ENCODE data around the gene PRKN. TPM values are rescaled to one million over a fixed set of nuclear protein-coding genes. Genes with fewer than 3 reads are reported as not detected.

Gene PRKN
- polyA plus RNA-seq, 3 donors = 8.1 to 15.1 (median 11.4) TPM

- DNase-seq (ENCODE audit: extremely low read depth in 1 of 11, low read depth in 9 of 11, low spot score in 4 of 11) = no peak
Observed at GRCh38 chr6:162373192-162373591, 354.4 kb downstream of the PRKN start.

DNA sequence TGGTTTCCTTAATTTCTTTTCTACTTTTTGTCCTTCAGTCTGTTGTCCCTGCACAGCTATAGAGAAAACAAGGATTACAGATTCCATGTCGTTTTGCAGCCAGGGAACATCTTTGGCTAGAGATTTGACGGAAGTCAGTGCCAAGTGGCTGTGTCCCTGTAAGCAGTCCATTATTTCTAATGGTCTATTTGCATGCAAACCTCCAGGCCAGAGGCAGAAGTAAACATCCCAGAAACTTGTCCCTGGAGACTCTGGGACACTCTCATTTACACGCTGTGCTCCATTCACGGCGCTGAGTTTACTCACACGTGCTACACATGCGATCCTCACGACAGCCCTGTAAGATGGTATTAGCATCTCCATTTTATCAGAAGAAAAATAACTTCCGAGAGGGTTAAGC is 355.5 kb downstream of the PRKN start:
- DNase-seq (ENCODE audit: extremely low read depth in 1 of 11, low read depth in 9 of 11, low spot score in 4 of 11) = no peak

GRCh38 chr6:162371121-162371520 is 356.4 kb downstream of the PRKN start:
- no peak for DNase-seq (ENCODE audit: extremely low read depth in 1 of 11, low read depth in 9 of 11, low spot score in 4 of 11)

DNA sequence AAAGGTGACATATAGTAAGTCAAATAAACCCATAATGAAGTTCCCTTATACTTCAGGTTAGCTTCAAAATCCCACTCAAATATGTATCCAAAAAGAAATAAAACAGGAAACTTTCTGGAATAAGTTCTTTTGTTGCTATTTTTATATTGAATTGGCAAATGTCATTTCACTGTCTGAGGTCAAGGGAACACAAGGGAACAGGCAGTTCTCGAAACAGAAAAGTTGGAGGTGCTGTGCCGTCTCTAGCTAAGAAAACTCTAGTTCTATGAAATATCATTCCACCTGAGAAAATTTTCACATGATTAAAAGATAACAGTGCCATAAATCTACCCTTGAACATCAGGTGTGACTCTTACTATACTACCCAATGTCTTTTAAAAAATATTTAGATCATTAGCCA is 358.5 kb downstream of the PRKN start:
- DNase-seq (ENCODE audit: extremely low read depth in 1 of 11, low read depth in 9 of 11, low spot score in 4 of 11) = no peak

DNA sequence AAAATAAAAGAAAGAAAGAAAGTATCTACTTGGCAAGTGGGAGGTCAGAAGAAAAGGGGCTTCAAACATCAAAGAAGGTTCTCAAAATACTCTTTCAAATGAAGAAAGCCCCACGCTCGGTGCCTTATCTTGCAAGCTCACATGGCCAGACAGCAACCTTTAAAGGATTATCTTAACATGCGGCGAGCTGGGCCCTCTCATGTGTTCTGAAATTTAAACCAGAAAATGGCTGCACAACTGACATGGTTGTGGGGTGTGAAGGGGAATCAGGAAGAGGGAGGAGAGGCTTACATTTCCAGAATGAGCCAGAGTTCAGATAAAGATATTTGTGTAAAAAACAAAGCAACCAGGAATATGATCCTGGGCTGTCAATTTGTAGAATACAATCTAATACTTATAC is 363.1 kb downstream of the PRKN start:
- DNase-seq (ENCODE audit: extremely low read depth in 1 of 11, low read depth in 9 of 11, low spot score in 4 of 11) = no peak

- DNase-seq (ENCODE audit: extremely low read depth in 1 of 11, low read depth in 9 of 11, low spot score in 4 of 11) = no peak
Observed at GRCh38 chr6:162363757-162364156, 363.8 kb downstream of the PRKN start.

DNA sequence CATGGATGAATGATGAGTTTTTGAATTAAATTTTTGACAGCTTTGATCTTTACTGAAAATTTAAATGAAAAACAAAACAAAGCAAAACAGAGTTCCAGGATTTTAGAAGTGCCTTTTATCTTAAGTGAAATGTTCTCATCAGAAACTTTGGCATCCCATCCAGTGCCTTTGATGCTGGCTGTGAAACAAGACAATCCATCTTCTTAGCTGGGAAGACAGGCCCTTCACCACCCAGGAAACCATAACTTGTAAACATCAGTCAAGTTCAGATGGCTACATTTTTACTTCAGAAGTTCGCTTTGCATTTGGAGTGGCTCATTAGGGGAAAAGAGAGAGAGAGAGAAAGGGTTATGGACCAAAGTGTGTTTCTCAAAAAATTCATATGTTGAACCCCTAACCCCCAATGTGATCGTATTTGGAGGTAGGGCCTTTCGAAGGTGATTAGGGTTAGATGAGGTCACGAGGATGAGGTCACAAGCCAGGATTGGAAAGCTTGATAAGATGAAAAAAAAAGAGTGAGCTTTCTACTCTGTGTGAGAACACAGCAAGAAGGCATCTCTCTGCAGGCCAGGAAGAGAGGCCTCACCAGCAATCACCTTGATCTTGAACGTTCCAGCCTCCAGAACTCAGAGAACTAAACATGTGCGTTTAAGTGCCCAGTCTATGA is 366.5 kb downstream of the PRKN start:
- no peak for DNase-seq (ENCODE audit: extremely low read depth in 1 of 11, low read depth in 9 of 11, low spot score in 4 of 11)

- DNase-seq (ENCODE audit: extremely low read depth in 1 of 11, low read depth in 9 of 11, low spot score in 4 of 11) = no peak
Observed at GRCh38 chr6:162358625-162359024, 368.9 kb downstream of the PRKN start.

DNA sequence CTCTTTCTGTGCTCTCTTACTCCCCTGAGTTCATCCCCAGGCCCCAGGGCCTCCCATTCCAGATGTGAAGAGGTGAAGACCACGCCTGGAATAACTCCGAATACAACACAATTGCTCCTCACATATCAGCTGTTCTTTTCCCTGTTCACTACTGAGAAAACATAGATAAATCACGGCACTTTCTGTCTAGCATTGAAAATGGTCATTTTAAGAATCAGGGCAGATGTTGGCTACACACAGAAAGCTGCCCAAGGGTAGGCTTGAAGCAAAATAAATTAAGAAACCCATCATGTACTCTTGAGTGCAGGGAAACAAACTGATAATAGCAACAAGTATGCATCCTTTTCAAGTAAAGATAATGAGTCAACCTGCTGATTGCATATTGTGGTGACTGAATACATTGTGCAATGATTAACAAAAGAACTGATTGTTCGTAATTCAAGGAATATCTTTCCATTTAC is 382.5 kb downstream of the PRKN start:
- no peak for DNase-seq (ENCODE audit: extremely low read depth in 1 of 11, low read depth in 9 of 11, low spot score in 4 of 11)

DNA sequence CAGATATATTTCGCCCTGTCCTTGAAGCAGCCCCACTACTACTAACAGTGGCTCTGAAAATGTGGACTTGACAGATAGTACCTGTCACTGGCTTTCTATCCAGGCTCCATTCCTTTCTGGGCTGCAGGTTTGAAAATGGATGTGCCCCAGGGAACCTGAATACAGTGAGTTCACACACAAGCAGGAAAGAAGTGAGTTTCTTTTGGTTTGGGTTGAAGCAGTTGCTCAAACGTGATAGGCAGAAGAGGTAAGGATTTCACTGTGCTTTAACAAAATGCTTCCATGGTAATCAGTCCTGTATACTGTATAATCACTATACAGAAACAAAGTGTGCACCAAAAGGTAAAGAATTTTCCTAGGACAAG is 382.9 kb downstream of the PRKN start:
- DNase-seq (ENCODE audit: extremely low read depth in 1 of 11, low read depth in 9 of 11, low spot score in 4 of 11) = no peak

- no peak for DNase-seq (ENCODE audit: extremely low read depth in 1 of 11, low read depth in 9 of 11, low spot score in 4 of 11)
Observed at GRCh38 chr6:162343936-162344645, 383.5 kb downstream of the PRKN start.

DNA sequence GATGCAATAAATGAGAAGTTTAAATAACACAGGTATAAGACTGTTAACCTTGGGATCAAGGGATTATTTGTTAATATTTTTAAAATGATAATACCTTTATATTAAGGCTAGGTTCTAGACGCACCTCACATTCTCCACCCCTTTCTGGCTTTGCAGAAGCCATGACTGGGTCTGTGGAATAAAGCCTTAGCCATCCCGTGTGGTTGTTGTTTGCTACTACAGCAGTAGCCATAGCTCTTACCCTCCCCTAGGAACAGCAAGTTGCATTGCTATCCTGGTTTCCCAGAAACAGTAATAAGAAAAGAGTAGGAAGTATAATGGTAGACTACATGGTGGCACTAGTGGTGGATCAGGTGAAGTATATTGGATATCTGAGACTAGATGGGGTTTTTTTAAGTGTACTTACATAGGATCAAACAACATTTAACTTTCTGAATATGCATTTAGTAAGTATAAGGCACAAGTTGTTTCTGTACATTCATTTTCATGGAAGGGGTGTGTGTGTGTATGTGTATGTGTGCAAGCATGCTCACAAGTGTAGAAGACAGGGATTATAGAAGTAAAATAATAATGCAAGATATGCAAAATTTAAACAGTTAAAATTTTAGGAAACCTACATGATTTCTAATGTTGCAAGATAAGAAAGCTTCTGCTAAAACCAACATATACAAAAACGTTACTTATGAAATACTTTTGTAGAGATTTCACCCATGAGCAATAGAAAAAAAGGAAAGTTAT is 384.2 kb downstream of the PRKN start:
- DNase-seq (ENCODE audit: extremely low read depth in 1 of 11, low read depth in 9 of 11, low spot score in 4 of 11) = no peak

DNA sequence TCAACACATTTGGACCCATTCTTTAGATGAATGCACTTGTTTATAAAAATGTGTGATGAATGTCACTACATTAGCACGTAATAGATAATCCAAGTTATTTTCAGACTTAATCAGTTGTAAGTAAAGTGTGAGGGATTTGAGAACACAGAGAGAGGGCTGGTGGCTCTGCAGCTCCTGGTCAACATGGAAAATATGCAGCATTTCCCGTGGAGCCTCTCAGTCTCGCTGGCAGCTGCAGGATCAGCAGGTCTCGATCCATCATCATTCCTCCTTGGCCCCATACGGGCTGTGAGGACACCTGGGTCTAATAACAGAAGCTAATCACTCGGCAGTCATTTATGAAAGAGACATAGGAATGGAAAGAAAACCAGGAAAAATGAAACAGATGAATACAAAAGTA is 390.2 kb downstream of the PRKN start:
- no peak for DNase-seq (ENCODE audit: extremely low read depth in 1 of 11, low read depth in 9 of 11, low spot score in 4 of 11)

DNA sequence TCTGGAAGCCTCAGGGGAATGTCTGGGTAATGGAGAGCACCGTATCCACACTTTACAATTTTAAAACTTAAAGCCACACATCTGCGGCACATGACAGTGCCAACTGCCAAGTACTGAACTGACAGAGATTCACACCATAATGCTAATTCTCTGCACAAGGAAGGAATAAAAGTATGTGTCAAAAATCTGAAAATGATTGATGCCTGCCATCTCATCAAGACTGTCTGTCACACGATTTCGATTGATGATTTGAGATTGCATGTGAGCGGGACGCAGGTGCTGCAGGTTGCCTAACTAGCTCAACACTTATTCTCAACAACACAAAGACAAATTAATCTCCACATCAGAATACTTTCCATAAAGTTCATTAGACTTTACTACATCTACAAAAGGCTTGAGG is 391.2 kb downstream of the PRKN start:
- no peak for DNase-seq (ENCODE audit: extremely low read depth in 1 of 11, low read depth in 9 of 11, low spot score in 4 of 11)

GRCh38 chr6:162332365-162332764 is 395.2 kb downstream of the PRKN start:
- DNase-seq (ENCODE audit: extremely low read depth in 1 of 11, low read depth in 9 of 11, low spot score in 4 of 11) = no peak

DNA sequence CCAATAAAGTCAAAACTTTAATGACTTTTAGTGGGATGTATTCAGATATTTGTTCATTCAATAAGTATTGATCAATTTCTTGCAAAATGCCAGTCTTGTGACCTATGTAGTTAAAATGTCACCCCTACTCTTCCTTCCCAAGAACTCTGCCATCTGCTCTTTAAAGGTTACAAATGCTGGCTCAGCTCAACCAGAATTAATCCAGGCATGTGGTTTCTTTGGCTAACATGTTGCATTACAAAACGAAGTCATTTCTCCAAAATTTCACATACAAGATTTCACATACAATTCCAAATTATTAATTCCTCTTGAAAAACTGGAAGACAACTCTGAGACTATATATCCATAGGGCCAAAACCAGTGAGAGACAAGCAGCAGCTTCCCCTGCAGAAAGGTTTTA is 395.7 kb downstream of the PRKN start:
- no peak for DNase-seq (ENCODE audit: extremely low read depth in 1 of 11, low read depth in 9 of 11, low spot score in 4 of 11)

DNA sequence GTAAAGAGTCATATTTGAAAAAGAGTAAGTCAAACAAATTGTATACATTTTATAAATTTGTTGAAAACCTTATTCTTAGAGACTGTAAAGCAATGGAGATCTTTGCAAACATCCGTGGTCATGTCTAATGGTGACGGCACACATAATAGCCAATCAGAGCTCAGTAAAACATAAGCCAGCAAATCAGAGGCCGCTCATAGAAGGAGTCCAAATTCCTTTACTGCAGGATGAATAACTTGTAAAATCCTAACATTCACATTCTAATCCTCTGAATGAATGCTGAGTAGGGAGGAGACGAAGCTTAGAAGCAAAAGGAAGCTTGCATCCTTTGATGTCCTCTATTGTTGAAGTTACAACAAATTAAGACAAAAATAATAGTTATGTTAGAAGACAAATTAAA is 401.7 kb downstream of the PRKN start:
- DNase-seq (ENCODE audit: extremely low read depth in 1 of 11, low read depth in 9 of 11, low spot score in 4 of 11) = no peak

DNA sequence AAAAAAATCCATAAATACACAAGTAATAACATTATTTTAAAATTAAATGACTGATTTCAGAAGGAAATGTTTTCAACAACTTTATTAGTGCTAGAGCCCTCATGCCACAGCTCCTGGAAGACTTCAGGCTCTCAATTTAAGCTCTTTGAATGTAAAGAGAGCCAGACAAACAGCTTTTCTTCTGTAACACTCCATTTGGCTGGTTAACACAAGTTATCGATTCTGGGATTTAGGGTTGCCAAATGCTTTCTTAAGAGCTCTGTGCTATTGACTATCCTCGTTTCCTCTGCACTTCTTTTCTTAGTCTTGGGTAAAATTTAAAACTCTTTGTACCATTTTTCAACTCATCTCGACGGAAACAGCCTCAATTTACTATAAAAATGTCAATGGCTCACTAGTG is 402.5 kb downstream of the PRKN start:
- DNase-seq (ENCODE audit: extremely low read depth in 1 of 11, low read depth in 9 of 11, low spot score in 4 of 11) = no peak

DNA sequence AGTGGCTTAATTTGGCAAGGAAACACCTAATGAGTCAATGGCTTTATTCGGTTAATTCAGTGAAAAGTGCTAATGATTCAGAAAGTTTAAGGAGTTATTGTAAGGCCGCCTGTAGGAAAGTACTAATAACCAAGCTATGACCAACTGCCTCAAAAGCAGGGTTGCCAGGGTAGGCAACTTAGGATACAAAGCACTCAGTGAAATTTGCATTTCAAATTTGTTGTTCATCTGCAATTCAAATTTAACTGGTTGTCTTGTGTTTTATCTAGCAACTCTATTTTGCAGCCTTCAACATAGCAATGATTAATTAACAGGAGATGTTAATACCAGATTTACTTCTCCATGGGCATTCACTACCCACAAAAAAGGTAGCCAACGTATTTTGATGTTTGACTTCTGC is 412.3 kb downstream of the PRKN start:
- no peak for DNase-seq (ENCODE audit: extremely low read depth in 1 of 11, low read depth in 9 of 11, low spot score in 4 of 11)

GRCh38 chr6:162313922-162314660 is 413.5 kb downstream of the PRKN start:
- no peak for DNase-seq (ENCODE audit: extremely low read depth in 1 of 11, low read depth in 9 of 11, low spot score in 4 of 11)
